Esophagus muscularis mucosa (tissue), 3 donors: ENCODE measurements around the gene ART3.
"Not testable (repeated sequence)": the region's sequence is repeated elsewhere in the genome, so short reads cannot be mapped to it uniquely, and the experiment has no call there.

Experiments
- CTCF ChIP-seq, 3 experiments: fragments of 200-600 bp in 2 of 3; fragments of 450-650 bp in 1 of 3; sonication (generic) in 2 of 3; IDR thresholded peaks; one replicate each; pipeline ENCODE4 v1.5.1; 2017 to 2019; ENCODE audit warnings: antibody characterized with exemption in 3 of 3, mild to moderate bottlenecking in 2 of 3, moderate library complexity in 1 of 3
- POLR2A ChIP-seq: fragments of 450-650 bp; IDR thresholded peaks from one replicate; pipeline ENCODE4 v1.6.1; 2017; ENCODE audit warnings: antibody characterized with exemption, moderate library complexity, mild to moderate bottlenecking, low read depth
- POLR2AphosphoS5 ChIP-seq, 2 donors: sonication (generic); formaldehyde crosslinking; IDR thresholded peaks; one replicate each; pipeline ENCODE4 v1.6.1; 2017; ENCODE audit warnings: antibody characterized with exemption in 2 of 2

GRCh38 chr4:76043306-76043705, 31.2 kb upstream of the ART3 start:
- not testable (repeated sequence) for TF ChIP-seq CTCF (IDR thresholded peaks at IDR 0.05); POLR2AphosphoS5 (IDR thresholded peaks at IDR 0.05); POLR2A
